Anterior cingulate cortex (tissue), 58 donors: ENCODE data around the gene PRF1.
"Not testable (repeated sequence)": the region's sequence is repeated elsewhere in the genome, so short reads cannot be mapped to it uniquely, and the experiment has no call there.

Experiments
- DNase-seq, 58 donors: peaks; one replicate each; lab custom pipeline; 2025; lab: John Stamatoyannopoulos, UW

PRF1 gene

GRCh38 chr10:70602665-70603448 lies at the start of gene PRF1:
Gene PRF1 (minus strand): TSS chr10:70602741. CDS start chr10:70600902, 1,839 bp downstream.
- DNase-seq = no peak

GRCh38 chr10:70651661-70652060 lies 49.1 kb upstream of the PRF1 start:
- no peak for DNase-seq

- no peak for DNase-seq
Observed at GRCh38 chr10:70650718-70651117, 48.2 kb upstream of the PRF1 start.

GRCh38 chr10:70650104-70650503 lies 47.6 kb upstream of the PRF1 start:
- no peak for DNase-seq

- no peak for DNase-seq
Observed at GRCh38 chr10:70649526-70649925, 47.0 kb upstream of the PRF1 start.

GRCh38 chr10:70648427-70648826 lies 45.9 kb upstream of the PRF1 start:
- DNase-seq = no peak

- DNase-seq = no peak
Observed at GRCh38 chr10:70647086-70647485, 44.5 kb upstream of the PRF1 start.

GRCh38 chr10:70644959-70645358 lies 42.4 kb upstream of the PRF1 start:
- not testable (repeated sequence) for DNase-seq

- not testable (repeated sequence) for DNase-seq
Observed at GRCh38 chr10:70643272-70643671, 40.7 kb upstream of the PRF1 start.

GRCh38 chr10:70639640-70640383 lies 37.3 kb upstream of the PRF1 start:
- DNase-seq = not testable (repeated sequence)

- DNase-seq = not testable (repeated sequence)
Observed at GRCh38 chr10:70634515-70634914, 32.0 kb upstream of the PRF1 start.

GRCh38 chr10:70634011-70634410 lies 31.5 kb upstream of the PRF1 start:
- DNase-seq = no peak

- not testable (repeated sequence) for DNase-seq
Observed at GRCh38 chr10:70631735-70632134, 29.2 kb upstream of the PRF1 start.

GRCh38 chr10:70629338-70629737 lies 26.8 kb upstream of the PRF1 start:
- DNase-seq = no peak

- DNase-seq = no peak
Observed at GRCh38 chr10:70626056-70626455, 23.5 kb upstream of the PRF1 start.

GRCh38 chr10:70622981-70623844 lies 20.7 kb upstream of the PRF1 start:
- no peak for DNase-seq

GRCh38 chr10:70622541-70622940 lies 20.0 kb upstream of the PRF1 start:
- DNase-seq = no peak

GRCh38 chr10:70621503-70622078 lies 19.1 kb upstream of the PRF1 start:
- no peak for DNase-seq

GRCh38 chr10:70620020-70620289 lies 17.4 kb upstream of the PRF1 start:
- DNase-seq = no peak

GRCh38 chr10:70619271-70620019 lies 16.9 kb upstream of the PRF1 start:
- DNase-seq = no peak
